Parathyroid adenoma (tissue), 2 donors: ENCODE results near the gene RNF43.
"Not testable (repeated sequence)": the region's sequence is repeated elsewhere in the genome, so short reads cannot be mapped to it uniquely, and the experiment has no call there.

ENCODE experiments used
- H2AFZ ChIP-seq: fragments of 300-600 bp; sonication (generic); one replicate; pipeline ENCODE4 v1.7.0; 2017; ENCODE audit warnings: antibody characterized with exemption, mild to moderate bottlenecking
- H3K27ac ChIP-seq: fragments of 300-600 bp; sonication (generic); one replicate; pipeline ENCODE4 v1.7.0; 2017
- H3K27me3 ChIP-seq: fragments of 300-600 bp; sonication (generic); one replicate; pipeline ENCODE4 v1.7.0; 2017; ENCODE audit warnings: low read length; ENCODE audit not compliant: control insufficient read depth, insufficient read depth
- H3K36me3 ChIP-seq: fragments of 300-600 bp; sonication (generic); one replicate; pipeline ENCODE4 v1.7.0; 2017; ENCODE audit warnings: low read length; ENCODE audit not compliant: control insufficient read depth, insufficient read depth
- H3K4me1 ChIP-seq: fragments of 300-600 bp; sonication (generic); one replicate; pipeline ENCODE4 v1.7.0; 2017; ENCODE audit warnings: control low read depth
- H3K4me2 ChIP-seq: fragments of 300-600 bp; sonication (generic); one replicate; pipeline ENCODE4 v1.7.0; 2017; ENCODE audit warnings: low read length
- H3K4me3 ChIP-seq: fragments of 300-600 bp; sonication (generic); one replicate; pipeline ENCODE4 v1.7.0; 2017; ENCODE audit warnings: low read depth, low read length
- H3K79me2 ChIP-seq: fragments of 300-600 bp; sonication (generic); one replicate; pipeline ENCODE4 v1.7.0; 2017; ENCODE audit warnings: control low read depth
- H3K9ac ChIP-seq: fragments of 300-600 bp; sonication (generic); one replicate; pipeline ENCODE4 v1.7.0; 2017; ENCODE audit warnings: mild to moderate bottlenecking
- H3K9me3 ChIP-seq: fragments of 300-600 bp; sonication (generic); one replicate; pipeline ENCODE4 v1.7.0; 2017; ENCODE audit warnings: low read length; ENCODE audit not compliant: control insufficient read depth
- CTCF ChIP-seq: fragments of 300-600 bp; sonication (generic); IDR thresholded peaks from one replicate; pipeline ENCODE4 v1.7.0; 2017; ENCODE audit warnings: antibody characterized with exemption, mild to moderate bottlenecking
- donor health status: primary hyperparathyroidism.

RNF43 gene

DNA sequence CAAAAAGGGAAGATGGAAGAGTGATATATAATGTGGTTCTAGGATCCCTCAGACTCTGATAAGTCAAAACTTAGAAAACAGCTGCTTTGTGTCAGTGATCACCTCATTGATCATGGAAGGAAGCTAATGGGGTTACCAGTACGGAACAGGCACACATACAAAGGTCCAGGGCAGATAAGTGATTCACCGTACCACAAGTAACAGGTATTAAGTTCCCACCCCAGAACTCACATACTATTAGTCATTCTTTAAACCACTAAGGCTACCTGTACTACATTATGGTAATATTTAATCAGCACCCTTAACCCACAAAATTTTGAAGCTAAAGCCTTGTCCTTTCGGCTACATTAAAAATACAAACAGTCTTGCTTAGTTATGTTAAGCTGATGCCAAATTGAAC lies 17.4 kb downstream of the RNF43 start:
- Histone ChIP-seq H3K4me3 (no peak overlapping the region), H3K79me2 (no peaks in the 10 kb centered on the region), H3K36me3 (no peaks in the 10 kb centered on the region), H3K4me2 (no peak overlapping the region), H2AFZ (no peak overlapping the region), H3K4me1 (peaks cover 17% of the 10 kb centered on the region), H3K9ac (no peak overlapping the region), H3K27ac (no peak overlapping the region), H3K27me3 (no peaks in the 10 kb centered on the region), H3K9me3 (no peaks in the 10 kb centered on the region)
- TF ChIP-seq CTCF, result no peak

- H3K36me3 ChIP-seq, result no peaks in the 10 kb centered on the region
- no peaks in the 10 kb centered on the region for H3K27me3 ChIP-seq
- no peaks in the 10 kb centered on the region for H3K9me3 ChIP-seq
- H2AFZ ChIP-seq, result peak overlapping the region; percentile 45
- peak overlapping the region; percentile 40 for H3K4me2 ChIP-seq
- H3K9ac ChIP-seq, result no peak overlapping the region
- TF ChIP-seq CTCF, result no peak
- peak overlapping the region; percentile 53 for H3K27ac ChIP-seq
- no peak overlapping the region for H3K4me3 ChIP-seq
- H3K4me1 ChIP-seq, result peaks cover 17% of the 10 kb centered on the region
- no peaks in the 10 kb centered on the region for H3K79me2 ChIP-seq
These were observed 18.6 kb downstream of the RNF43 start for GRCh38 chr17:58398574-58399266.

DNA sequence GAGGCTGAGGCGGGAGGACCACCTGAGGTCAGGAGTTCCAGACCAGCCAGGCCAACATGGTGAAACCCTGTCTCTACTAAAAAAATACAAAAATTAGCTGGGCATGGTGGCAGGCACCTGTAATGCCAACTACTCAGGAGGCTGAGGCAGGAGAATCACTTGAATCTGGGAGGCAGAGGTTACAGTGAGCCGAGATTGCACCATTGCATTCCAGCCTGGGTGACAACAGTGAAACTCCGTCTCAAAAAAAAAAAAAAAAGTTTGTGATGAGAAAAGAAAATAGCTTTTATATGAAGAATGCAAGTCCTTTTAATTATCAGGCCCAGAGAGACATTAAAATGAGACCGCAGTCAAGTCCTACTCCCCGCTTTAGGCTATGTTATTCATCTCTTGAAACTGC lies 19.9 kb downstream of the RNF43 start:
- H3K4me1 ChIP-seq, result peaks cover 22% of the 10 kb centered on the region
- not testable (repeated sequence) for H3K36me3 ChIP-seq, H3K4me3 ChIP-seq, H3K4me2 ChIP-seq, H3K9ac ChIP-seq, H3K9me3 ChIP-seq, H3K79me2 ChIP-seq, H3K27ac ChIP-seq, H3K27me3 ChIP-seq, H2AFZ ChIP-seq

GRCh38 chr17:58396173-58396572 lies 21.2 kb downstream of the RNF43 start:
- Histone ChIP-seq H2AFZ (no peak overlapping the region), H3K27me3 (no peaks in the 10 kb centered on the region), H3K9me3 (no peaks in the 10 kb centered on the region), H3K4me2 (no peak overlapping the region), H3K4me1 (peaks cover 31% of the 10 kb centered on the region), H3K4me3 (no peak overlapping the region), H3K9ac (no peak overlapping the region), H3K27ac (no peak overlapping the region), H3K36me3 (no peaks in the 10 kb centered on the region), H3K79me2 (no peaks in the 10 kb centered on the region)
- no peak for TF ChIP-seq CTCF

- no peak overlapping the region for H3K9ac ChIP-seq
- peaks cover 43% of the 10 kb centered on the region for H3K4me1 ChIP-seq
These were observed 22.7 kb downstream of the RNF43 start for GRCh38 chr17:58394534-58395223.

More at GRCh38 chr17:58394534-58395223, 22.7 kb downstream of the RNF43 start:
- no peak overlapping the region for H3K4me2 ChIP-seq
- no peaks in the 10 kb centered on the region for H3K27me3 ChIP-seq
- H2AFZ ChIP-seq, result no peak overlapping the region
- H3K79me2 ChIP-seq, result no peaks in the 10 kb centered on the region
- H3K27ac ChIP-seq, result no peak overlapping the region
- no peaks in the 10 kb centered on the region for H3K36me3 ChIP-seq
- TF ChIP-seq CTCF, result no peak
- no peak overlapping the region for H3K4me3 ChIP-seq
- H3K9me3 ChIP-seq, result no peaks in the 10 kb centered on the region
